ENCODE data around the gene EPHB1. TPM values are rescaled to one million over a fixed set of nuclear protein-coding genes. Genes with fewer than 3 reads are reported as not detected.

The EPHB1 gene
- total RNA-seq, 1 experiment from 2014 or later = 0.86 TPM

GRCh38 chr3:135125171-135125801 lies 330.2 kb downstream of the EPHB1 start:
- H3K27ac ChIP-seq (ENCODE audit: low read depth, low read length) = no peak overlapping the region
- RAD21 ChIA-PET (ENCODE audit: low non-redundant PET in 1 of 2, low total read pairs in 2 of 2, uncharacterized antibody in 2 of 2, unreplicated experiment in 2 of 2) = no interaction called here
- TF ChIP-seq POLR2AphosphoS5 (IDR thresholded peaks at IDR 0.05; ENCODE audit: low read depth, low read length) (no peak), REST (IDR thresholded peaks at IDR 0.05; ENCODE audit: low read depth) (peak; percentile 81)

GRCh38 chr3:135127946-135128470 lies 332.9 kb downstream of the EPHB1 start:
- H3K4me3 ChIP-seq (replicated peaks in 1 of 2; ENCODE audit: low read depth in 1 of 2, low read length in 2 of 2) = no peak overlapping the region
- H3K4me1 ChIP-seq (ENCODE audit: control insufficient read depth in 1 of 2, insufficient read depth in 2 of 2, low read length in 2 of 2) = no peaks in the 10 kb centered on the region
- DNase-seq (ENCODE audit: low read depth, low spot score) = no peak
- intact Hi-C loops (cut with micrococcal nuclease) = no loop called here
- H2AFZ ChIP-seq (ENCODE audit: low read depth, low read length, poor library complexity, severe bottlenecking) = no peak overlapping the region
- no peak for ATAC-seq
- no peaks in the 10 kb centered on the region for H4K20me1 ChIP-seq (ENCODE audit: insufficient read depth)
- H3K9me3 ChIP-seq (ENCODE audit: control insufficient read depth in 1 of 2, insufficient read depth in 1 of 2, low read depth in 1 of 2, low read length in 2 of 2) = no peaks in the 10 kb centered on the region
- no peak overlapping the region for H3K9ac ChIP-seq (ENCODE audit: low read length)
- no peak overlapping the region for H3K27ac ChIP-seq (ENCODE audit: low read depth, low read length)
- no peaks in the 10 kb centered on the region for H3K9me2 ChIP-seq (ENCODE audit: insufficient read depth)
- ChIA-PET POLR2A (no interaction called here), CTCF (no interaction called here), RAD21 (ENCODE audit: low non-redundant PET in 1 of 2, low total read pairs in 2 of 2, uncharacterized antibody in 2 of 2, unreplicated experiment in 2 of 2) (no interaction called here)
- BruUV-seq (replicated peaks) = no TSS peak
- H3K36me3 ChIP-seq (ENCODE audit: control insufficient read depth in 1 of 2, insufficient read depth in 2 of 2, low read length in 2 of 2) = no peaks in the 10 kb centered on the region
- TF ChIP-seq ATF3 (IDR thresholded peaks at IDR 0.05) (no peak), POLR2A (IDR thresholded peaks at IDR 0.05; ENCODE audit: borderline replicate concordance, extremely low read depth, insufficient read depth, insufficient read length) (no peak), EZH2 (IDR thresholded peaks at IDR 0.05) (no peak), ZFX (IDR thresholded peaks at IDR 0.05) (no peak), CTCF (IDR thresholded peaks at IDR 0.05 in 2 of 3, conservative IDR thresholded peaks at IDR 0.05 in 1 of 3; ENCODE audit: borderline replicate concordance in 1 of 3, insufficient read depth in 1 of 3, low read depth in 2 of 3, low read length in 2 of 3) (no peak), SRF (IDR thresholded peaks at IDR 0.05; ENCODE audit: low read depth) (no peak), JUND (IDR thresholded peaks at IDR 0.05) (no peak), SP1 (IDR thresholded peaks at IDR 0.05; ENCODE audit: low read depth) (no peak), EGR1 (IDR thresholded peaks at IDR 0.05; ENCODE audit: low read depth) (no peak)
- H3K4me2 ChIP-seq (ENCODE audit: low read length) = no peak overlapping the region
- H3K27me3 ChIP-seq (ENCODE audit: insufficient read depth, low read length) = peaks cover 7% of the 10 kb centered on the region
- H3K79me2 ChIP-seq (ENCODE audit: insufficient read depth, low read length) = no peaks in the 10 kb centered on the region

More at GRCh38 chr3:135125171-135125801, 330.2 kb downstream of the EPHB1 start:
- H3K4me3 ChIP-seq (replicated peaks in 1 of 2; ENCODE audit: low read depth in 1 of 2, low read length in 2 of 2) = no peak overlapping the region
- H3K36me3 ChIP-seq (ENCODE audit: control insufficient read depth in 1 of 2, insufficient read depth in 2 of 2, low read length in 2 of 2) = no peaks in the 10 kb centered on the region
- no peak overlapping the region for H3K4me2 ChIP-seq (ENCODE audit: low read length)
- no peaks in the 10 kb centered on the region for H3K79me2 ChIP-seq (ENCODE audit: insufficient read depth, low read length)
- H3K9me2 ChIP-seq (ENCODE audit: insufficient read depth) = no peaks in the 10 kb centered on the region
- intact Hi-C loops (cut with micrococcal nuclease) = loop anchor here (2.0 kb wide), 1 partner anchor 18 kb away; no protein-coding TSS in a partner anchor
- ChIA-PET CTCF (no interaction called here), POLR2A (no interaction called here)
- H2AFZ ChIP-seq (ENCODE audit: low read depth, low read length, poor library complexity, severe bottlenecking) = no peak overlapping the region
- no peaks in the 10 kb centered on the region for H4K20me1 ChIP-seq (ENCODE audit: insufficient read depth)
- H3K4me1 ChIP-seq (ENCODE audit: control insufficient read depth in 1 of 2, insufficient read depth in 2 of 2, low read length in 2 of 2) = no peaks in the 10 kb centered on the region
- no peak for DNase-seq (ENCODE audit: low read depth, low spot score)
- BruUV-seq (replicated peaks) = no TSS peak
- H3K9me3 ChIP-seq (ENCODE audit: control insufficient read depth in 1 of 2, insufficient read depth in 1 of 2, low read depth in 1 of 2, low read length in 2 of 2) = no peaks in the 10 kb centered on the region
- ATAC-seq = no peak
- H3K27me3 ChIP-seq (ENCODE audit: insufficient read depth, low read length) = no peaks in the 10 kb centered on the region; the same call in 1 of the 2 replicates
- no peak overlapping the region for H3K9ac ChIP-seq (ENCODE audit: low read length)

Measured in HCT116 (cell line).